Mesodermal cell (in vitro differentiated cells): Measurements from ENCODE around the gene SLC43A1.

ENCODE experiments used
- H3K27ac ChIP-seq: 2 replicates; pipeline ENCODE4 v1.7.0; 2013; ENCODE audit warnings: mild to moderate bottlenecking, low read depth, low read length, moderate library complexity; ENCODE audit not compliant: severe bottlenecking
- H3K36me3 ChIP-seq: 2 replicates; pipeline ENCODE4 v1.7.1; 2013; ENCODE audit warnings: mild to moderate bottlenecking, low read length, moderate library complexity; ENCODE audit not compliant: control insufficient read depth, insufficient read depth
- H3K4me1 ChIP-seq: one replicate; pipeline ENCODE4 v1.7.1; 2013; ENCODE audit warnings: mild to moderate bottlenecking, low read length; ENCODE audit not compliant: insufficient read depth, control insufficient read depth, poor library complexity, severe bottlenecking
- H3K4me3 ChIP-seq: 2 replicates; pipeline ENCODE4 v1.7.0; 2013; ENCODE audit warnings: low read length, control low read depth, mild to moderate bottlenecking; ENCODE audit not compliant: insufficient read depth, poor library complexity, severe bottlenecking; ENCODE audit errors: extremely low read depth
- H3K9me3 ChIP-seq: 2 replicates; pipeline ENCODE4 v1.7.1; 2013; ENCODE audit warnings: mild to moderate bottlenecking, low read length, moderate library complexity; ENCODE audit not compliant: control insufficient read depth
- WGBS, 2 experiments: methylation state at CpG; one replicate each; pipeline ENCODE4 v1.1.5; 2013; ENCODE audit warnings: missing lambda C conversion rate in 2 of 2; ENCODE audit not compliant: insufficient coverage in 2 of 2; 5-methylcytosine and 5-hydroxymethylcytosine counted together

The SLC43A1 gene

GRCh38 chr11:57497303-57498247 lies 17.9 kb downstream of the SLC43A1 start:
- Histone ChIP-seq H3K9me3 (no peaks in the 10 kb centered on the region), H3K36me3 (no peaks in the 10 kb centered on the region), H3K27ac (no peak overlapping the region), H3K4me1 (peaks cover 7% of the 10 kb centered on the region), H3K4me3 (no peak overlapping the region)
- WGBS, 2 experiments = 94 to 99% methylated on average over 12 to 13 of the region's 15 CpGs

- WGBS, 2 experiments = 94 to 98% methylated on average over 7 to 8 of the region's 9 CpGs
Measured at GRCh38 chr11:57496109-57496820, 19.2 kb downstream of the SLC43A1 start.

GRCh38 chr11:57493507-57494503 lies 21.7 kb downstream of the SLC43A1 start:
- H3K27ac ChIP-seq = no peak overlapping the region
- H3K36me3 ChIP-seq = no peaks in the 10 kb centered on the region
- H3K4me3 ChIP-seq = no peak overlapping the region
- no peaks in the 10 kb centered on the region for H3K4me1 ChIP-seq
- no peaks in the 10 kb centered on the region for H3K9me3 ChIP-seq
- WGBS, 2 experiments = 79 to 83% methylated on average over 9 to 11 of the region's 15 CpGs

More at GRCh38 chr11:57496109-57496820, 19.2 kb downstream of the SLC43A1 start:
- H3K27ac ChIP-seq = no peak overlapping the region
- no peaks in the 10 kb centered on the region for H3K36me3 ChIP-seq
- H3K4me1 ChIP-seq = peaks cover 7% of the 10 kb centered on the region
- H3K4me3 ChIP-seq = no peak overlapping the region
- no peaks in the 10 kb centered on the region for H3K9me3 ChIP-seq

- H3K27ac ChIP-seq = no peak overlapping the region
- 80 to 90% methylated on average over 8 to 10 of the region's 11 CpGs for WGBS, 2 experiments
Measured at GRCh38 chr11:57491371-57492061, 24.0 kb downstream of the SLC43A1 start.

GRCh38 chr11:57490456-57491248 lies 24.9 kb downstream of the SLC43A1 start:
- Histone ChIP-seq H3K4me3 (no peak overlapping the region), H3K27ac (no peak overlapping the region)
- 89 to 90% methylated on average over 7 of the region's 9 CpGs for WGBS, 2 experiments

More at GRCh38 chr11:57491371-57492061, 24.0 kb downstream of the SLC43A1 start:
- Histone ChIP-seq H3K4me1 (no peaks in the 10 kb centered on the region), H3K36me3 (no peaks in the 10 kb centered on the region), H3K4me3 (no peak overlapping the region), H3K9me3 (no peaks in the 10 kb centered on the region)

DNA sequence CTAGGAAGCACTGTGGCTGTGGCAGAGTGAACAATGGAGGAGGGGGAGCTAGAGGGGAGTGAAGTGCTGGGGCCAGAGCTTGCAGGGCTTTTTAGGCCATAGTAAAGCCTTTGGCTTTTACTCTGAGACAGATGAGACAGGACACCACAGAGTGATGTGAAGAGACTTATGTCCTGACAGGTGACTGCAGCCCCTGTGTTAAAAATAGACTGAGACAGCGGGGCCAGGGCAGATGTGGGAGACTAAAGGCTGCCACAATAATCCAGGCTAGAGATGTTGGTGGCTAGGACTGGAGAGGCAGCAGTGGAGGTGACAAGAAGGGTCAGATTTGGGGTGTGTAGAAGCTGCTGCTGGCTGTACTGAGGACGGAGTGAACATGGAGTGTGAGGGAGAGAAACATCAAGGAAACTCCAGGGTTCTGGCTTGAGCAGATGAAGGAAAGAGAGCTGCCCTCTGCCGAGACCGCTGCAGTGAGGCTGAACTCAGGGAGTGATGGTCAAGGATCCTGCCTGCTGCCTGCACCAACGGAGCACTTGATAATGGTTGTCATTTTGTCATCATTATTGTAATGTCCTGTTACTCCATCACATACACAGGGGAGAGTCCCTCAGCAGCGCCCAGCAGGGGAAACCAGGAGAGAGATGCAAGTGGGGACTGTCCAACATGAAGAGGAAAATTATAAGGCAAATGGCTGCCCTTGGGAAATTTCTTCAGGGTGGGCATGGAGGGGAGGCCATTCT lies 27.4 kb downstream of the SLC43A1 start:
- 88 to 92% methylated on average over 2 to 5 of the region's 6 CpGs for WGBS, 2 experiments
- no peak overlapping the region for H3K4me3 ChIP-seq
- H3K27ac ChIP-seq = no peak overlapping the region
- H3K4me1 ChIP-seq = no peaks in the 10 kb centered on the region
- no peaks in the 10 kb centered on the region for H3K9me3 ChIP-seq
- no peaks in the 10 kb centered on the region for H3K36me3 ChIP-seq

More at GRCh38 chr11:57490456-57491248, 24.9 kb downstream of the SLC43A1 start:
- Histone ChIP-seq H3K36me3 (no peaks in the 10 kb centered on the region), H3K4me1 (no peaks in the 10 kb centered on the region), H3K9me3 (no peaks in the 10 kb centered on the region)

DNA sequence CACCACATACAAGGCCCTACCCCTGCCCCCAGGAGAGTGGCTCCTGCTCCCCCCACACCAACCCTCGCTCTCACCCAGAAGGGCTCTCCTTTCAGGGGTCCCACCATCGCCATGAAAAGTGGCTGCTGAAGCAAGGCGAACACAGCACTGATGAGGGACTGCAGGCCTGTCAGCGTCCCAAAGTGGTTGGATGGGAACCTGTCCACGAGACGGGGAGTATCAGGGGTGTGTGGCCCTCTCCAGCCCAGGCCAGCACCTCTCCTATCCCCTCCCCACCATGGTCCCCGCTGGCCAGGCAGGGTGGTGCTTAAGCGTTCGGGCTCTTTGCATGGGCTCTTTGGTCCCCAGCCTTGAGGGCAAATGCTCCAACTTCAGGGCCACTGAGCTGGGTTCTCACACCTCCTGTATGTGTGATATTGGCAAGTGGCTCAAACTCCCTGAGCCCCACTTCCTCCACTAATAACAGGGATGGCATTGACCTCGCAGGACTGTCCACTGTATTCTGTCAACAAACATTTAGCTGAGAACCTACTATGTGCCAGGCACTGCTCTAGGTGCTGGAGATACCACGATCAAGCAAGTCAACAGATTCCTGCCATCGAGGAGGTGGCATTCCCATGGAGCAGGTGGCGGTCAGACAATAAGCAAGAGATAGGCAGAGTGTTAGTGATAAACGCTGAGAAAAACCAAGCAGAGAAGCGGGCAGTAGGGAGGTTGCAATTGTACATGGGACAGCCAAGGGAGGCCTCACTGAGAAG lies 28.3 kb downstream of the SLC43A1 start:
- Histone ChIP-seq H3K9me3 (no peaks in the 10 kb centered on the region), H3K36me3 (no peaks in the 10 kb centered on the region), H3K4me3 (no peak overlapping the region), H3K4me1 (no peaks in the 10 kb centered on the region), H3K27ac (no peak overlapping the region)
- 91 to 93% methylated on average over 10 to 13 of the region's 15 CpGs for WGBS, 2 experiments

GRCh38 chr11:57485217-57485990 lies 30.1 kb downstream of the SLC43A1 start:
- no peaks in the 10 kb centered on the region for H3K9me3 ChIP-seq
- 85 to 92% methylated on average over 7 to 9 of the region's 10 CpGs for WGBS, 2 experiments

More at GRCh38 chr11:57485217-57485990, 30.1 kb downstream of the SLC43A1 start:
- H3K4me3 ChIP-seq = no peak overlapping the region
- H3K36me3 ChIP-seq = no peaks in the 10 kb centered on the region
- no peaks in the 10 kb centered on the region for H3K4me1 ChIP-seq
- H3K27ac ChIP-seq = no peak overlapping the region
